NCI-H2227 (cell line): ENCODE results near the gene CNIH4.
"Not testable (repeated sequence)": the region's sequence is repeated elsewhere in the genome, so short reads cannot be mapped to it uniquely, and the experiment has no call there.

Experiments
- DNase-seq: peaks from one replicate; lab custom pipeline; 2025; ENCODE audit not compliant: unreplicated experiment; lab: John Stamatoyannopoulos, UW

CNIH4 gene

GRCh38 chr1:224393294-224393693 lies 36.6 kb downstream of the CNIH4 start:
- no peak for DNase-seq

GRCh38 chr1:224399887-224400286 lies 43.2 kb downstream of the CNIH4 start:
- no peak for DNase-seq

- no peak for DNase-seq
Measured at GRCh38 chr1:224402472-224403036, 45.9 kb downstream of the CNIH4 start.

GRCh38 chr1:224404916-224405603 lies 48.4 kb downstream of the CNIH4 start:
- DNase-seq = no peak

- DNase-seq = no peak
Measured at GRCh38 chr1:224405604-224405970, 48.9 kb downstream of the CNIH4 start.

- DNase-seq = no peak
Measured at GRCh38 chr1:224406216-224406615, 49.5 kb downstream of the CNIH4 start.

GRCh38 chr1:224407571-224408293 lies 51.1 kb downstream of the CNIH4 start:
- DNase-seq = no peak

GRCh38 chr1:224408294-224408590 lies 51.6 kb downstream of the CNIH4 start:
- no peak for DNase-seq

- DNase-seq = no peak
Measured at GRCh38 chr1:224411766-224412165, 55.1 kb downstream of the CNIH4 start.

- no peak for DNase-seq
Measured at GRCh38 chr1:224420106-224420505, 63.4 kb downstream of the CNIH4 start.

- DNase-seq = no peak
Measured at GRCh38 chr1:224425279-224425884, 68.7 kb downstream of the CNIH4 start.

GRCh38 chr1:224426869-224427268 lies 70.2 kb downstream of the CNIH4 start:
- DNase-seq = not testable (repeated sequence)

- DNase-seq = no peak
Measured at GRCh38 chr1:224427346-224427745, 70.7 kb downstream of the CNIH4 start.

GRCh38 chr1:224428713-224429112 lies 72.0 kb downstream of the CNIH4 start:
- DNase-seq = not testable (repeated sequence)
